GM18511 (cell line): ENCODE measurements around the gene P2RY13.

Source experiments
- ATAC-seq: cut with Tn5 transposase; IDR thresholded peaks from one replicate; pipeline ENCODE4 v1.9.1; 2021; ENCODE audit warnings: mild to moderate bottlenecking, moderate library complexity; ENCODE audit not compliant: unreplicated experiment

P2RY13 gene

DNA sequence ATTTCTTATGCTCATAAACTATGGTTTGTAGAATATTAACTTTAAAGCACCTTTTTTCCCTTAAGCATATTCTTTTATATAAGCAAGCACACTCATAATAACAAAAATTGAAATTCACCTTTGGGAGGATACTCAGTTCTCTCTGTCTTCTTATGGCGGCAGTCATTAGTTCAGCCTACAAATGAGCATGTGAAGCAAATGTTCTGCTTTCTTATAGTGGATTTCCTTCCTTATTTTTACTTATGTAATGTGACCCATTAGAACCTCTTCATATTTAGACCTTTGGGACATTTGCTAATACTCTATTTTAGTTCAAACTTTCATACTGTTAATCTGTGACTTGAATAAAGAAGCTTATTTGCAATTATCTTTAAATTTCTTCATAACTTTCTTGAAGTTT lies at the start of gene P2RY13:
P2RY13 (minus strand) TSS at position 187 of the 400 bp plus-strand sequence; CDS start at position 166, 21 bp downstream.
- ATAC-seq, result no peak

DNA sequence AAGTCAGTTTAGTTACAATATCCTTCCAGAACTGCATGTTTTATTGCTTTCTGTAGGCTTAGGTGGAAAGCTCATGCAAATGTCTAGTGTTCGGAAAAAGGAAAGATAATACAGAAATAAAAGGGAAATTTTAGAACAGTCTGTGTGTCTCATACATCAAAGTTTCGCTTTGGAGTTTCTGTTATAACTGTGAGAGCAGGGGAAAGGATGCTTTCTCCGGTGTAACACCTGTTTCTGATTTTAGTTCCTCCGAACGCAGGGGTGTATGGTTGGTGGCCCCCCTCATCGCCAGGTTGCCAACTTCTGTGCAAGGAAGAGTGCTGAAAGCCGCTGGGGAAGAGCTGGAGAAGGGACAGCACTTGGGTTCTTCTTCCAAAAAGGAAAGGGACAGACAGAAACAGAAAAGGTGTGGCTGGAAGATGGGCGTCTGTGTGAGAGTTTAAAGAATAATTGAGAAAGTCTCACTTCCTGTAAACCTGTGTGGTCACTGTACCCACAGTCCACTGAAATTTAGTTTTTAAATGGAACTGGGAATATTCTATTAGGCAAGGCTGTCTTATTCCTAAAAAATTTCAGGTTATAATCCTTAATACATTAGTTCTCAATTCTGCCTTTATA lies 48.5 kb upstream of the P2RY13 start:
- ATAC-seq, result peak; percentile 76

DNA sequence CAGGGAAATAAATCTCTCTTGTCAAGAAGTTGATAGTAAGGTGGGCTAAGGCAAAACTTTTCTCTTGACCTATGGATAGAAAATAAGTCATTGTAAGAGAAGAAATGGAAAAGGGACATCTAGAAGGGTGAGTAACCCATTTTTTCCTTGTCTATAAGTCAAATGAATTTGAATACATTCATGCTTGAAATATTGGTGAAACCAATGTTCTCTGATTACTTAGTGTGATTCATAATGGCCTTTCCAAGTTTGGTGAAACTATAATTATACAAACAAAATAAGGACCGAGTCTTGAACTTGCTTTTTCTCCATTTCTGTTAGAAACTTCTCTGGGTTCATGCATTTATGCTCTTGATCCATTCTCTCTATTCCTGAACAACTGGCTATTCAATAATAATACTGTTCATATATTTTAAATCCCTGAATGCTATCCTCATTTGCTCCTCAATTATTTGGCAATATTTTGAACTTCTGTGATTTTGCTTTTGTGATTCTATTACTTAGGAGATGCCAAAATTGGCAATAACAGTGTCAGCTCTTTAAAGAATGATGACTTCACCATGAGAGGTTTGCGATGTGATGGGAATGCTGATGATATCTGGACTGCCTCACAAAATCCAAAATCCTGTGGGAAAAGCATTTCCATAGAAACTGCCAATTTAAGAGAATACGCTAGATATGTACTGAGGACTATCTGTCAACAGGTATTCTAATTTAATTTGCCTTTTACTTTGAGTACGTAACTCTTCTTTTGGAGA lies 42.9 kb upstream of the P2RY13 start:
- no peak for ATAC-seq

DNA sequence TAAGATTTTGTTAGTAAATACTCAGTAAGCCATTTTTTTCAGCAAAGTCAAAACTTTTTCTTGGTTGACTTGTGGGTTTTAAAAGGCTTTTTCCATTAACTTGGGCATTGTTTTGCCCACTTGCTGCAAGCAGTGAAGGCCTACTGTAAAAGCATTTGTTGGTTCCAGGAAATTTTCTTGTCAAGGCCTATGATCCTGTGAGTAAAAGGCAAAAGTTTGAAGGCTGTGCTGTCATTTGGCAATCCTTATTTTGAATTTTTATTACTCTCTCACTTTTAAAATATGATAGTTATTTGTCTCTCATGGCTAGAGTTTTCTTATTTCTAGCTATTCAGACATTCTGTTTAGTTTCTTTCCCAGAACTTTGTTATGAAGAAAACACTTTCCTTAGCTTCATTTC lies 42.2 kb upstream of the P2RY13 start:
- no peak for ATAC-seq

DNA sequence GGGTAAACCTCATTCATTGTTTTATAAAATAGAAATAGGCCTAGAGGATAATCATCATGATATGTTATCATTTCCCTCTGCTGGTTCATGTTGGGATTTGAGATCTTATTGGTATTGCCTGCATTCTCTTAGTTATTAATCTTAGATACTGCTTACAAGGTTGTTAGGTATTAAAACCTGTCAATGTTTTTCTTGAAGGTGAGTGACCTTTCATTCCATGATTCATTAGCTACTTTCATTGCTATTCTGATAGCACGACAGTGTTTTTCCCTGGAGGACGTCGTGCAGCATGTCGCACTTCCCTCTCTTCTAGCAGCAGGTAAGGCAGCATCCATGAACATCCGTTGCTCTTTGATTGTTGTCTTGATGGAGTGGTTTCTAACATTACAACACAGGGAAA lies 38.1 kb upstream of the P2RY13 start:
- ATAC-seq, result peak; percentile 55

DNA sequence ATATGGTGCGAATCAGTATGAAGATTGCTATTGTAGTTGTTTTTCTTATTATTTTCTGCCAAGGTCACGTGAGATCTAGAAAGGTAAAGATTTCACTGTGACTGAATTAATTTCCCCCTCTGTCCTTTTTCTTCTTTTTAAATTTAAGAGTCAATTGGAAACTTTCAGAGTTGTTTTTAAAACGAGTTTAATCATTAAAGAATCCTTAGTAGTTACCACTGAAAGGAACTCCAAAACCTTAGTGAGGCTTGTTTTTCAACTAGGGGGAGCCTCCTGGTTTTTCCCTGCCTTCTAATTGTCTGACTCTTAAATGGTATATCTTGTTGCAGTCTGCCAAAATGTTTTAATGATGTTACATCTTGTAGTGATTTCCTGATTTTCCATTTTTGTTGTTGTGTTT lies 37.6 kb upstream of the P2RY13 start:
- ATAC-seq, result peak; percentile 55

DNA sequence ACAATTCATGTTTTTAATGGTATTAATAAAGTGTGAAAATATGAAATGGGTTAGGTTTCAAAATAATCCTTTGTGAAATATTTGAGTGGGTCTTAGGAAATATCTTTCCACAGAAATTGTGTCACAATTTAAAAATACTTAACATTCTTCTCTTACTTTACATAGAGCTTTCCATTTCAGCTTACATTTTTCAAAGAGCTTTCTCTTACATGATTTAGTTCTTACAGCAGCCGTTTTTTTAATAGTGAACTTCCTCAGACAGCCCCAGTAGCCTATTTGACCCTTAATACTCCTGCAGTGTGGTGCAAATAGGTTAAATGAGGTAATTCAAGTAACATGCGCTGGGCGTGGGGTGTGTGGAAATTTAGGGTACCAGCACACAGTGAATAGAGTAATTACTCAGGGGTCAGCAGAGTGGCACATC lies 33.4 kb upstream of the P2RY13 start:
- no peak for ATAC-seq

DNA sequence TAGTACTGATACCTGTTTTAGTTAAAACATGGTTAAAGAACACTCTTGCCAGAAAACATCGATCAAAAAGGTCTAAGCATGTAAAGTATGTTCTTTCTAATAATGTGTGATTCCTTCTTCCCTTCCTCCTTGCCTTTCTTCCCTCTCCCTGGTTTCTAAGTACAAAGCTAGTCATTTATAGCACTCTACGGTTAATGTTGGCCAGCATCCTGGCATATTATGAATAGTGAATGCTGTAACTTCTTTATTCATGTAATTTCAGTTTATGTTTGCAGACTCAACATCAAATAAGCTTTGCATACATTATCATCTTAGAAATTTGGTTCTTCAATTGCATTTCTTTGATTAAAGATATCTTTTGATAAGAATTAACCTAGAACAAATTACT lies 28.1 kb upstream of the P2RY13 start:
- no peak for ATAC-seq

DNA sequence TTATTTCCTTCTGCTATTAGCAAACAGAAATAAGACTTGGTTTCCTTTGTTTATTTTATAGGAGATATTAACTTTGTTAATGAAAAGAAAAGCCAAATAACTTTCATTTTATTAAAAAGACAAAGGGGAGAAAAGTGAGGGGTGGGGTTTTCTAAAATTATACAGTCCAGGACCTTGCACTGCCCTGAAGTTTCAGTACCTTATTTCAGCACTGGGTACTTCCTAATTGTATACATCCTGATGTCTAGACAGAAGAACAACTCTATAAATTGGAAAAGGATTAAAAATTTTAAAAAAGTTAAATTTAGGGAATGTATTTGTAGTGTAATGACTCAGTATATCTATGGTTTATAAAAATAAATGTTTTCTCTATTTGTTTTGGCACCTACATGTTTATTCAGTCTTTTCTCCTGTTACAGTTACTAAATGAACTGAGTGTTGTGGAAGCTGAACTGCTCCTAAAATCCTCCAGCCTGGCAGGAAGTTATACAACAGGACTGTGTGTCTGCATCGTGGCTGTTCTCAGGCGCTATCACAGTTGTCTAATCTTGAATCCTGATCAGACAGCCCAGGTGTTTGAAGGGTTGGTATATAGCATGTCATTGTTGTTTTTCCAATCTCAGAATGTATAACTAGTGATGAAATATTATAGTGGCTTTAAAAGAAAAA lies 27.6 kb upstream of the P2RY13 start:
- no peak for ATAC-seq

DNA sequence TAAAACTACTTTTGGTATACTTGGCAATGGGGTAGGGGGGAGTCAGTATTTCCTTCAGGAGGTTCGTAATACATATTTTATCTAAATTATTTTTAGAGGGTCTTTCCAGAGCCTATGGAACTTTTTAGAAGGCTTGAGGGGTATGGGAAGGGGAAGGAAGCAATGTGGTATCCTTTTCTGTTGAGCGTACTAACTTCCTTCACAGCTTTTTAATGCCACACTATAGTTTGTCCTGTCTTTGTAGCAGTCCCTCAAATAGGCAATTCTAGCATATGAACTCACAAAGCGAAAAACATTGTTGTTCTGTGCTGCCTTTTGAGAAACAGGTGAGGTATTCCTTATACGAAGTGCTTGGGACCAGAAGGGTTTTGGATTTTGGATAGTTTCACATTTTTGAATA lies 22.3 kb upstream of the P2RY13 start:
- peak; percentile 35 for ATAC-seq

DNA sequence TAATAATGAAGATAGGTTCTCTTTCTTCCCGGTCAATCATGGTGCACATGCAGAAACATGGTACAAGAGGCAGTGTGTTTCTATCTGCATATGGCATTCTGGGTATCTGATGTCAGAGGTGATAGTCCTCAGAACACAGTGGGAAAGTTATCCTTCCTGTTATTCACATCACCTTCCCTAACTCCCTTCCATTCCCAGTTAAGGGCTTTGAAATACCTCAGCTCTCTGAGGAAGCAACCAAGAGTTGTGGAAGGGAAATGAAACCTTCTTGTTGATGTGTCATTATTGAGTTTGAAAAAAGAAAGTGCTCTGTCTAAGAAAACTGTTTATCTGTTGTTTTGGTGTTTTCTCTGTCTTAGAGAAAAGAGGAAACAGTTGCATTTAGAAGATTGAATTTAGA lies 21.9 kb upstream of the P2RY13 start:
- ATAC-seq, result peak; percentile 81

DNA sequence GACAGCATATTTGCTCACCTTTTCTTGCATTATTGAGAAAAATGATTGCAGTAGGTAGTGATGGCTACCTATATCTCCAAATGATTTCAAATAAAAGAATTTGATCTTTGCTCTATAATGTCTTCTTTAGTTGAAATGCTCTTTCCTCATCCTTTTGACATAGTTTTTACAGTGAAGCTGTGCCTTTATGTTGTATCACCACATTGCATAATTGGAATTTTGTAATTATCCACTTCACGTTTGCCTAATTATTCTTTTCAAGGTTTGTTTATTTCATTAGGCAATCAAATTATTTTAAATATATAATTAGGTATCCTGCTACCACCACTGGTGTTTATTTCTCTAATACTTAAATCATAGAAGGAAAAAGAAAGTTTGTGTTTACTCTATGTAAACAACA lies 21.3 kb upstream of the P2RY13 start:
- no peak for ATAC-seq

DNA sequence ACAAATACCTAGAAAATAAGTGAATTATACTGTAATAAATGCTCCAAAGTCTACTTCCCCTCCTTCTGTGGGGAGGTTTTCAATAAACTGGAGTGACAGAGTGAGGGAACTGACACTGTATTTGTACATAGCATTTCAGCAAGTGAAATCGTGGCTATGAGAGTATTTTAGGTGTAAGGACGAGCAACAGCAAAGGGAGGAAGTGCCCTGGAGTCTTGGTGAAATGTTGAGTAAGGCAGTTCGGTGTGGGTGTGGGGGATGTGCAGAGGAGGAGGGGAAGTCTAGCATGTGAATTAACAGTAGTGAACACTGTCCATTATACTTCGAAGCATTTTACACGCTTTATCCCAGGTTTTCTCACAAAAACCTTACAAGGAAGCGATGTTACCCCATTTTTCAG lies 18.1 kb upstream of the P2RY13 start:
- no peak for ATAC-seq

DNA sequence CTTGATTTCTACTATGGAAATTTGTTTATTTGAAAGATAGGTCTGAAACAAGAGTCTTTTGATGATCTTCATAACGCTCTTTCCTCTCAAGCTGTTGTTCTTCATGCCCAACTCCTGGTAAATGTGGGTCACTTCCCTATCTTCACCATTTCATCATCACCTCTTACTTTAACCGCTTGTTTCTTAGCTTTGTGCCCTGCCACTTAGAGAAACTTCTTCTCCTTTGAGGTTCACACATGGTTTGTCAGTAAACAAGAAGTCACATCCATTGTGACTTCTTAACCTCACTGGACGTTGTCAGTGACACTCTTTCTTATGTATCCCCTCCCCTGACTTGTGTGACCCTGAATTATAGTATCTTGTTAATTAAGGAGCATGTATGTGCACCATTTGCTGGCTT lies 16.9 kb upstream of the P2RY13 start:
- no peak for ATAC-seq

DNA sequence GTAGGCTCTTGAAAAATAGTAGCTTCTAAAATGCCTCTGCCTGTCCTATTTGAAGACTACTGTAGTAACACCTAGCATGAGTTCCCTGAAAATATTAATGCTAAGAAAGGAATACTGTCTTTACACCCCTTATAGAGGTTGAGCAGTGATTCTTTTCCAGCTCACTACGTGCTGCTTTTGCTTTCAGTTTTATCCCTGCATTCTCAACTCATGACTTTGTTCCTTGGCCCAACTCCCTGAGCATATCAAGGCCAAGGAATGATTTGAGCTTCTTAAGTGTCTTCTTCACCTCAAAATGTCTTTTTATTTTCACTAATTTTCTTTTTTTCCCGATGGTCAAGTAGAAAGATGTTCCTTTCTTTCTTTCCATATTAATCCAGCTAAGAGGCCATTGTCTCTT lies 16.5 kb upstream of the P2RY13 start:
- no peak for ATAC-seq

DNA sequence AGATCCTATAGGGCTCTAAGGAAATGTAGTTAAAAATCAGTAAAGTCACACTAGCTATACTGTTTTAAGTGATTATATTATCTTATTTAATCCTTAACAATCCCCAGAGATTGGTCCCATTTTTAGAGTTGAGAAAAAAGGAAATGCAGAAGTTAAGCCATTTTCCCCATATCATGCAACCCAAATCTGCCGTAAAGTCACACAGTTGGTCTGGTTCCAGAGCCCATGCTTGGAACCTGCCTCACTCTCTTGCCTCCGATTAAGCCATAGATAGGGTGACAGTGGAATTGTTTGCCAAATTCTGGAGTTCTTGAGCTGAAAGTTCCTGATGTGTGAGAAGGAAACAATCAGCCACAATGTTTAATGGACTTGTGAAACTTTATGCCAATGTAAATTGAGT lies 2.3 kb upstream of the P2RY13 start:
- no peak for ATAC-seq

DNA sequence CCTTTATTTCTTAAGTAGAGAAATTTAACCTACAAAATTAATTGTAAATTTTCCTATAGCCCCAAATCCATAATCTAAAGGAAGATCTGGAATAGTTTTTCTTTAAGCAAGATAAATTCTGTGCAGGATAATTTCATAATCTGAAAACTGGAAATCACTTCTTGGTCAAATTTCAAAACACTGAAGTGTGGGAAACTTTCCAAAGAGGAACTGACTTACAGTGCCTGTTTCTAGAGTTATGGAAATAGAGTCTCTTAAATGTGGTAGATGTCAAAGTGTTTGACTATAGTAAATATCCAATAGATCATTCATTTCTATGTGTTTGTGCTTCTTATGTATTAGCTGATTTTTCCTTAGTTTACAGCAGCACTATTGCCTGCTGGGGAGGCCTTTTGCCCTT lies 1.6 kb upstream of the P2RY13 start:
- ATAC-seq, result no peak

DNA sequence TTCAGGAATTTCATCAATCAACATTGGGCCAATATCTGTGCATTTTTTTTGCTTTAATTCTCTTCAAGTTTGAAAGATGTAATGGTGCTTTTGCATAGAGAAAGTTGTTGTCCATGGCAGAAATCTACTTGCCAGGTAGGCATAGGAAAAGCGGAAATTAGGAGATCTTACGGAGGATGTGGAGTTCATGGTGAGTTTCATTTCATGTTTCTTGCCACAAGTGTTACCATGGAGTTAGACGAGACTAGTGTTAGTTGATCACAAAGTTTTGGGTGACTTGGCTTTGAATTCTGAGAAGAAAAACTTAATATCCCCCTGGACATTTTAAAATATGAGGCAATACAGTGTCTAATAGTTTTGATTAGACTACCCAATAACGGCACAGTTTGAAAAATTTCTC lies 1.0 kb upstream of the P2RY13 start:
- no peak for ATAC-seq

DNA sequence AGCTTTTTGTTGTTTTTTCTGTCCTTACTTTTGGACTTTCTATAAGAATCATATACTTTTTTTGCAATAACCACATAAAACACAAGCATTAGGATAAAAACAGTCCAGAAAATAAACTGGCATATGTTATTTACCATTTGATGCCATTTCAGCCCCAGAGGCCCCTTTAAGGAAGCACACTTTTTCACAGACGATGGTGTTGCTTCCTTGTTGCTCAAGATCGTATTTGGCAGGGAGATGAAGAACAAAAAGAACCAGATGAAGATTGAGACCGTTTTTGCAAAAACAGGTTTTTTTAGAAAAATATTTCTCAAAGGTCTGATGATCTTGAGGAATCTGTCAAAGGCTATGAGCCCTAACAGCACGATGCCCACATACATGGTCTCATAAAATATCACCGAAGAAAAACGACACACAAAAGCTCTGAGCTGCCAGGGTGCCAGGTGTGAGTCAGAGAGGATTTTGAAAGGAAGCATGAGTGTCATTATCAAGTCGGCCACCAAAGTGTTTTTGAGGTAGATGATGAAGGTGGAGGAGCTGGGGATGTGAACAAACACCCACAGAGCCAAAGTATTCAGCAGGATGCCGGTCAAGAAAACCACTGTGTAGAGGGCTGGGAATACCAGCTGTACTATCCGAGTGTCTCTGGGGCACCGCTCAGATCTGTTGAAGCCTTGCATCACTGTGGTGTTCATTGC lies 902 bp downstream of the P2RY13 start:
- peak; percentile 52 for ATAC-seq

DNA sequence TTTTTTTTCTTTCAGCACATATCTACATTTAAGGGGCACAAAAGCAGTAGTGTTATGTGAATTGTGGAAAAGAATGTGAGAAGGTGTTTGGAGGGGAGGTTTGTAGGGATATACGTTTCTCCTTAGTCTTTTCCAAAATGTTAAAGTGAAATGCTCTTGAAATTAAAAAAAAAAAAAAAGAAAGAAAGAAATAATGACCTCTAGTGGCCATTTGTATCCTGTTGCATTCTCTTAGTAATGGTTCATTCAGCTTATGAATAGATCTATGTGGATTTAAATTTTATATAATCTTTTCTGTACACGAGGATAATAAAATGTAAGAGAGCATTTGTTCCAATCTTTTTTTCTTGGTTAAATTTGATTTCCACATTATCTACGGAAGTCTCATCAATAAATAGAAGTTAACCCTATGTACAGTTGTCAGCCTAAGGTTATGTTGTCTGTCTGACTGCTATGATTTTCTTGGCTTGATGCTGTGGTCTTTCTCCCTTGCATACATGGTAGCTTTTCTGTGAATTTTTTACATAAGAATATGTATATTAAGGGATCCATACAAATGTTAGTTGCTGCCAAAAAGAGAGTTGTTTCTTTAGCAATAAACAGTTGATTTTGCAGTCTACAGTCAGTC lies 1.7 kb downstream of the P2RY13 start:
- ATAC-seq, result no peak

DNA sequence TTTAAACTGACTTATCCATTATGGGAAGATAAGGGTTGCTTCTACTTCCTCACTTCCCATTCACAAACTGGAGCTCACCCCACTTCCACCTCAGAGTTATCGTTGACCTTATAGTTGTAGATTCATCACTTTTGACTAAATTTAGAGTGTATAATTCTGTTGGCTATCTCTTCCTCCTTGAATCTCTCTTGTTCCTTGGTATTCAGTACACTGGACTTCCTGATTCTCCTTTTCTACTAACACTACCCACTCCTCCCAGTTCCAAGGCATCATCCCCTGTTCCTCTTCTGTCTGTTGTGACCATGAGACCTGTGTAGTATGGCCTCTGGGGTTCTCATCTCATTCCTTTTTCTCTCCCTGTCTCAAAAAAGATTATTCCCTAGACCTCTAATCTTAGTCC lies 6.8 kb downstream of the P2RY13 start:
- ATAC-seq, result no peak
